ENCODE results near the gene BCL3.

GRCh38 chr19:44703336-44704078 is 45.0 kb upstream of the BCL3 start:
- TF ChIP-seq CTCF (conservative IDR thresholded peaks at IDR 0.05; ENCODE audit: low read depth, low read length) = no peak
- no peak for TF ChIP-seq MXI1 (IDR thresholded peaks at IDR 0.05; ENCODE audit: borderline replicate concordance, low read depth, low read length)
